K562 (cell line): Measurements from ENCODE around the gene SKOR1. TPM values are rescaled to one million over a fixed set of nuclear protein-coding genes. Genes with fewer than 3 reads are reported as not detected.

Source experiments
- BRF1 ChIP-seq: IDR thresholded peaks from 3 replicates; pipeline ENCODE4 v1.6.1; 2011; ENCODE audit warnings: borderline replicate concordance, mild to moderate bottlenecking; ENCODE audit not compliant: insufficient read length; ENCODE audit errors: extremely low read depth
- CHCHD3 ChIP-seq: fragments of 250-450 bp; sonication (Bioruptor Pico); IDR thresholded peaks from 2 replicates; pipeline ENCODE4 v2.1.2; 2022; ENCODE audit warnings: mild to moderate bottlenecking
- CREM ChIP-seq: IDR thresholded peaks from 2 replicates; pipeline ENCODE4 v1.6.1; 2014; ENCODE audit warnings: antibody characterized with exemption, low read depth
- DIDO1 ChIP-seq: fragments of 450-650 bp; IDR thresholded peaks from 2 replicates; pipeline ENCODE4 v1.6.1; 2016; ENCODE audit warnings: low read depth, missing biosample characterization, missing genetic modification characterization
- DNMT1 ChIP-seq: fragments of 450-650 bp; IDR thresholded peaks from 2 replicates; pipeline ENCODE4 v1.6.1; 2016; ENCODE audit warnings: antibody characterized with exemption, mild to moderate bottlenecking
- ETV1 ChIP-seq: fragments of 450-650 bp; conservative IDR thresholded peaks from 2 replicates; pipeline ENCODE4 v1.6.1; 2016; ENCODE audit warnings: missing genetic modification characterization, control low read depth, low read depth, missing compliant biosample characterization
- FOSL1 ChIP-seq: fragments of 200-800 bp; sonication (Bioruptor generic); conservative IDR thresholded peaks from 2 replicates; pipeline ENCODE4 v1.6.1; 2016; ENCODE audit warnings: missing genetic modification characterization, missing compliant biosample characterization
- IRF9 ChIP-seq: fragments of 450-650 bp; IDR thresholded peaks from 2 replicates; pipeline ENCODE4 v1.6.1; 2016; ENCODE audit warnings: missing biosample characterization, missing genetic modification characterization
- MCM5 ChIP-seq: fragments of 450-650 bp; IDR thresholded peaks from 2 replicates; pipeline ENCODE4 v1.6.1; 2016; ENCODE audit warnings: low read depth
- MCM7 ChIP-seq, 2 experiments: fragments of 450-650 bp; IDR thresholded peaks; 2 replicates each; pipeline ENCODE4 v1.6.1; 2016 to 2018
- MEF2A ChIP-seq: IDR thresholded peaks from 2 replicates; pipeline ENCODE4 v1.6.1; 2011; ENCODE audit warnings: low read depth, mild to moderate bottlenecking, low read length, moderate library complexity; ENCODE audit not compliant: control insufficient read depth
- NFIC ChIP-seq: fragments of 450-650 bp; IDR thresholded peaks from 2 replicates; pipeline ENCODE4 v1.6.1; 2017; ENCODE audit warnings: mild to moderate bottlenecking, inconsistent platforms
- NR2C1 ChIP-seq, 2 experiments: fragments of 450-650 bp; IDR thresholded peaks; 2 replicates each; pipeline ENCODE4 v1.6.1; 2017; ENCODE audit warnings: mild to moderate bottlenecking in 2 of 2, antibody characterized with exemption in 1 of 2, inconsistent platforms in 1 of 2, missing compliant biosample characterization in 1 of 2, missing genetic modification characterization in 1 of 2
- RNF2 ChIP-seq: sonication (generic); IDR thresholded peaks from 2 replicates; pipeline ENCODE4 v1.6.1; 2016
- SMAD3 ChIP-seq: fragments of 450-650 bp; formaldehyde crosslinking; conservative IDR thresholded peaks from 2 replicates; pipeline ENCODE4 v1.4.0; 2020; ENCODE audit warnings: mild to moderate bottlenecking
- SOX6 ChIP-seq: fragments of 450-650 bp; IDR thresholded peaks from 2 replicates; pipeline ENCODE4 v1.6.1; 2014; ENCODE audit warnings: mild to moderate bottlenecking
- SPI1 ChIP-seq: IDR thresholded peaks from 2 replicates; pipeline ENCODE4 v1.6.1; 2011; ENCODE audit warnings: low read depth, low read length, control low read depth, borderline replicate concordance
- U2AF2 ChIP-seq: fragments of 200-400 bp; formaldehyde crosslinking; optimal IDR thresholded peaks from 2 replicates; pipeline ENCODE3; 2017; ENCODE audit warnings: low read depth, mild to moderate bottlenecking, low read length
- ZNF121 ChIP-seq: sonication (generic); formaldehyde crosslinking; conservative IDR thresholded peaks from 2 replicates; pipeline ENCODE4 v1.8.0; 2022; ENCODE audit warnings: missing genetic modification reagents
- ZNF133 ChIP-seq: fragments of 250-450 bp; sonication (Bioruptor Pico); IDR thresholded peaks from 2 replicates; pipeline ENCODE4 v1.4.0; 2020; ENCODE audit warnings: mild to moderate bottlenecking
- ZNF175 ChIP-seq: fragments of 200-800 bp; sonication (Bioruptor generic); IDR thresholded peaks from 2 replicates; pipeline ENCODE4 v1.6.1; 2016; ENCODE audit warnings: low read depth, mild to moderate bottlenecking, missing genetic modification characterization, missing compliant biosample characterization
- ZNF280B ChIP-seq: fragments of 250-450 bp; sonication (Bioruptor Pico); IDR thresholded peaks from 2 replicates; pipeline ENCODE4 v1.5.1; 2021; ENCODE audit warnings: mild to moderate bottlenecking
- ZNF609 ChIP-seq: sonication (generic); formaldehyde crosslinking; IDR thresholded peaks from 2 replicates; pipeline ENCODE4 v1.8.1; 2023; ENCODE audit warnings: missing genetic modification reagents, mild to moderate bottlenecking, borderline replicate concordance
- polyA plus RNA-seq, 8 experiments: library from polyadenylated mRNA; depleted of rRNA in 4 of 8; stranded (reverse) in 5 of 8; unstranded in 3 of 8; fragments of >200 nt; fragmentation: Nextera tagmentation in 2 of 8; fragmentation: Illumina TruSeq in 1 of 8; extraction: Ambion mirVana in 2 of 8; extraction: Trizol in 1 of 8; gene quantifications; 2 replicates each; pipeline versions ENCODE4 v1.2.1 to v1.2.3, GENCODE V29; 2011 to 2014; ENCODE audit warnings: inconsistent platforms in 1 of 8, missing spikeins in 1 of 8
- total RNA-seq, 7 experiments: library from RNA; depleted of rRNA in 6 of 7; stranded (reverse); fragments of >200 nt in 6 of 7; fragmentation: Illumina TruSeq in 2 of 7; extraction: Trizol in 2 of 7; gene quantifications; 2 replicates each; pipeline versions ENCODE4 v1.2.1 to v1.2.3, GENCODE V29; 2011 to 2021; ENCODE audit warnings: low replicate concordance in 1 of 7

The SKOR1 gene
- total and polyA plus RNA-seq, 9 of the 15 experiments (the other 6 are each of a cell fraction or from before 2014, with no cell fraction given) = 0.04 to 0.41 (median 0.09) TPM; not detected in 3

GRCh38 chr15:67839929-67840748, 14.8 kb downstream of the SKOR1 start, which contains the start of gene RNU6-1 (continued):
- no peak for TF ChIP-seq ZNF609 (CRISPR knock-in tag)
- peak; percentile 37; the same call in 1 of the 2 replicates for TF ChIP-seq SOX6
- TF ChIP-seq NFIC = peak; percentile 35
- TF ChIP-seq SPI1 = no peak
- TF ChIP-seq ZNF133 = no peak
- no peak for TF ChIP-seq ZNF280B (CRISPR knock-in tag)
- no peak for TF ChIP-seq ETV1 (tag)
- TF ChIP-seq MCM7 (IDR thresholded peaks at IDR 0.05) = no peak
- no peak for TF ChIP-seq DIDO1 (tag)
- TF ChIP-seq ZNF175 (CRISPR knock-in tag) = no peak
- no peak for TF ChIP-seq DNMT1
- TF ChIP-seq CHCHD3 (CRISPR knock-in tag) = no peak
- TF ChIP-seq SMAD3 (CRISPR knock-in tag) = no peak
- TF ChIP-seq ZNF121 (CRISPR knock-in tag) = no peak
- 0 out of 2 replicates have a peak, but pooled peaks have one; percentile 22 for TF ChIP-seq MEF2A
- TF ChIP-seq CREM = peak; percentile 78
- no peak for TF ChIP-seq NR2C1 (IDR thresholded peaks at IDR 0.05)
- TF ChIP-seq NR2C1 (tag; IDR thresholded peaks at IDR 0.05) = peak; percentile 50; the same call in 1 of the 2 replicates
- no peak for TF ChIP-seq U2AF2
- no peak for TF ChIP-seq RNF2
- TF ChIP-seq MCM5 = no peak
- TF ChIP-seq BRF1 = no peak
- TF ChIP-seq IRF9 (tag) = no peak
- no peak; the same call in 1 of the 2 replicates for TF ChIP-seq FOSL1
